ENCODE measurements around the gene ADD2. TPM values are rescaled to one million over a fixed set of nuclear protein-coding genes. Genes with fewer than 3 reads are reported as not detected.
"Not testable (repeated sequence)": the region's sequence is repeated elsewhere in the genome, so short reads cannot be mapped to it uniquely, and the experiment has no call there.

ADD2 gene
- total and polyA plus RNA-seq, 7 donors, result 0.09 to 2.6 (median 0.85) TPM

DNA sequence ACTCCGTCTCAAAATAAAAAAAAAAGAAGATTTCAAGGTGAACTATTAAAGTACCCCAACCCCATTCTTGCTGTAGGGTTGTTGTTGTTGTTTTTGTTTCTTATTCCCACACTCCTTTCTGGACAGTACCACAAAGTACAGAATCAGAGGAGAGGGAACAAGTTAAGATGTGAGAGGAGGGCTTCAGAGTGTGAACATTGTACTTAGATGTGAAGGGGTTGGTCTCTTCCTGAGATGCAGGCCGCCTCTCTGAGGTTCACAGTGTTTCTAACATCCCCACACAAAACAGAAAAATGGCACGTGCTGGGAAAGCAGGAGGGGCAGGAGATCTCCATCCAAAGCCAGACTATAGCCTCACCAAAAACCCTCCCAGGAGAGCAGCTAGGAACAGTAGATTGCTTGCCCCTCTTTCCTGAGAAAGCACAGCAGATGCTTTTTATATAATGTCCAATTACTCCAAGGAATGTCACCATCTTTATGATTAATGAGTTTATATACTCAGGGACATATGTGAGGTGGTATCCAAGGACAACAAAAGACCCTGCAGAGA is 22.6 kb downstream of the ADD2 start:
- WGBS, 3 donors, result 50 to 62% (median 59%) methylated on average over 3 of the region's 3 CpGs
- H3K27ac ChIP-seq, result no peak overlapping the region
- no peaks in the 10 kb centered on the region for H3K4me1 ChIP-seq
- ATAC-seq, result no peak
- TF ChIP-seq, protein P1, sequence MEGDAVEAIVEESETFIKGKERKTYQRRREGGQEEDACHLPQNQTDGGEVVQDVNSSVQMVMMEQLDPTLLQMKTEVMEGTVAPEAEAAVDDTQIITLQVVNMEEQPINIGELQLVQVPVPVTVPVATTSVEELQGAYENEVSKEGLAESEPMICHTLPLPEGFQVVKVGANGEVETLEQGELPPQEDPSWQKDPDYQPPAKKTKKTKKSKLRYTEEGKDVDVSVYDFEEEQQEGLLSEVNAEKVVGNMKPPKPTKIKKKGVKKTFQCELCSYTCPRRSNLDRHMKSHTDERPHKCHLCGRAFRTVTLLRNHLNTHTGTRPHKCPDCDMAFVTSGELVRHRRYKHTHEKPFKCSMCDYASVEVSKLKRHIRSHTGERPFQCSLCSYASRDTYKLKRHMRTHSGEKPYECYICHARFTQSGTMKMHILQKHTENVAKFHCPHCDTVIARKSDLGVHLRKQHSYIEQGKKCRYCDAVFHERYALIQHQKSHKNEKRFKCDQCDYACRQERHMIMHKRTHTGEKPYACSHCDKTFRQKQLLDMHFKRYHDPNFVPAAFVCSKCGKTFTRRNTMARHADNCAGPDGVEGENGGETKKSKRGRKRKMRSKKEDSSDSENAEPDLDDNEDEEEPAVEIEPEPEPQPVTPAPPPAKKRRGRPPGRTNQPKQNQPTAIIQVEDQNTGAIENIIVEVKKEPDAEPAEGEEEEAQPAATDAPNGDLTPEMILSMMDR (IDR thresholded peaks at IDR 0.05), result no peak
- DNase-seq, result no peak
- peaks cover 2 to 5% (median 4%) of the 10 kb centered on the region in 3 donors for H3K27me3 ChIP-seq (ENCODE audit: insufficient read depth in 3 of 3, low read length in 2 of 3)
- intact Hi-C loops (cut with DNase I), result no loop called here
- H3K9me3 ChIP-seq, result peaks cover under 1% of the 10 kb centered on the region
- H3K4me3 ChIP-seq, result no peak overlapping the region
- H3K36me3 ChIP-seq (ENCODE audit: insufficient read depth in 1 of 2, low read depth in 1 of 2), result no peaks in the 10 kb centered on the region

DNA sequence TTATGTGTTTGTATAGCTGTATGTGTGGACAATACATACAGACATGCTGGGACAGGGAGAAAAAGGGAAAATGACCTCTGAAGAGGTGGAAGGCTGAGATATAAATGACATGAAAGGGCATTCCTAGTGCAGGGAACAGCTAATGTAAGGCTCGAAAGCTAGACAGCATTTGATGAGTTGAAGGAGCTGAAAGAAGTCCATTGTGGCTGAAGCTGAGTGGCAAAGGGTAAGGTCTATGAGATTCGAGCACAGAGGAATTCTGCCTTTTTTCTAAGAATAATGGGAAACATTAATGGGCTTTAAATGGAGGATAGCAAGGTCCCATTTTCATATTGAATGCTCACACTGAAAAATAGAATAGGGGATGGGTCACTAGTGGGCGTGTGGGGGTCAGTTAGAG is 23.6 kb downstream of the ADD2 start:
- WGBS, 3 donors, result 63 to 74% (median 70%) methylated on average over 3 of the region's 3 CpGs
- H3K36me3 ChIP-seq (ENCODE audit: insufficient read depth in 1 of 2, low read depth in 1 of 2), result no peaks in the 10 kb centered on the region
- H3K27me3 ChIP-seq (ENCODE audit: insufficient read depth in 3 of 3, low read length in 2 of 3), result peaks cover 0 to 4% (median 3%) of the 10 kb centered on the region in 3 donors
- ATAC-seq (no peak), DNase-seq (no peak)
- no peak overlapping the region for H3K27ac ChIP-seq
- TF ChIP-seq, protein P1 (IDR thresholded peaks at IDR 0.05), result no peak
- H3K4me3 ChIP-seq, result no peak overlapping the region
- H3K4me1 ChIP-seq, result no peaks in the 10 kb centered on the region
- H3K9me3 ChIP-seq, result peaks cover 6% of the 10 kb centered on the region
- intact Hi-C loops (cut with DNase I), result no loop called here

DNA sequence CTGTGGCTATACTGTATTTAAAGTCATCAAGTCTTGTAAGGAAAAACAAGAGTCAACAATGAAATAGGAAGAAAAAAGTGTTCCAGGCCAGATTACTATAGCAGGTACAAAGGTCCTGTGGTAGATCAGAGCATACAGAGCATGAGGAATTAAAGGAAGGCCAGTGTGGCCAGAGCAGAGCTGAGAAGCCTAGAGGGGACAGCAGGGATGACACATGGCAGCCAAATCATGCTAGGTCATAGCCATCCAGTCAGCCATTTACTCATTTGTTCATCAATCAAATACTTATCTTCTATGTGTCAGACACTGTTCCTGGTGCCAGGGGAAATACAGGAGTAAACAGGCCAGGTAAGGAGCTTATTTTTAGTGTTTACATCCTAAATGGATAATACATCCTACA is 24.3 kb downstream of the ADD2 start:
- no peaks in the 10 kb centered on the region for H3K36me3 ChIP-seq (ENCODE audit: insufficient read depth in 1 of 2, low read depth in 1 of 2)
- H3K4me1 ChIP-seq, result no peaks in the 10 kb centered on the region
- ATAC-seq (no peak), DNase-seq (no peak)
- H3K27me3 ChIP-seq (ENCODE audit: insufficient read depth in 3 of 3, low read length in 2 of 3), result peaks cover 0 to 3% (median under 1%) of the 10 kb centered on the region in 3 donors
- intact Hi-C loops (cut with DNase I), result no loop called here
- TF ChIP-seq, protein P1 (IDR thresholded peaks at IDR 0.05), result no peak
- H3K9me3 ChIP-seq, result peaks cover 6% of the 10 kb centered on the region
- H3K27ac ChIP-seq, result no peak overlapping the region
- no peak overlapping the region for H3K4me3 ChIP-seq

DNA sequence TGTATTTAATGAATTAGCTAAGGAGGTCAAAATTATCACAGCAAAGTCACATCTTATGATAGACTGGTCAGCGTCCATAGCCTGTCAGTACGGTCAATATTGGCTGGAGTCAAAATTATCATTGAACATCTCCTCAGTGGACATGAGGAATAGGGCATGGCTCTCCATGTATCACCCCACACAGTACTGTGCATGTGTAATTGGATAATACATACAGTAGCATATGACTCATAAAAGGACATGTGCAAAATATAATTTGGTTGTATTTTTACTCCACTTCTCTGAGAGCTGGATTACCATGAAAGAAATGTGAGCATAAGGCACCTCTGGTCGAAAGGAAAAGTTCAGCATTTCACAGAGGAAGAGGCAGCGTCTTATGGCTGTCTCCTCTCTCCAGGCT is 24.9 kb downstream of the ADD2 start:
- intact Hi-C loops (cut with DNase I), result no loop called here
- DNase-seq, result no peak
- Histone ChIP-seq H3K36me3 (ENCODE audit: insufficient read depth in 1 of 2, low read depth in 1 of 2) (no peaks in the 10 kb centered on the region), H3K4me3 (no peak overlapping the region), H3K9me3 (peaks cover 6% of the 10 kb centered on the region), H3K27me3 (ENCODE audit: insufficient read depth in 3 of 3, low read length in 2 of 3) (peaks cover 0 to 3% (median 0%) of the 10 kb centered on the region in 3 donors), H3K27ac (no peak overlapping the region), H3K4me1 (no peaks in the 10 kb centered on the region)
- 74 to 80% (median 80%) methylated on average over 4 of the region's 4 CpGs for WGBS, 3 donors
- no peak for ATAC-seq
- TF ChIP-seq, protein P1 (IDR thresholded peaks at IDR 0.05), result no peak

DNA sequence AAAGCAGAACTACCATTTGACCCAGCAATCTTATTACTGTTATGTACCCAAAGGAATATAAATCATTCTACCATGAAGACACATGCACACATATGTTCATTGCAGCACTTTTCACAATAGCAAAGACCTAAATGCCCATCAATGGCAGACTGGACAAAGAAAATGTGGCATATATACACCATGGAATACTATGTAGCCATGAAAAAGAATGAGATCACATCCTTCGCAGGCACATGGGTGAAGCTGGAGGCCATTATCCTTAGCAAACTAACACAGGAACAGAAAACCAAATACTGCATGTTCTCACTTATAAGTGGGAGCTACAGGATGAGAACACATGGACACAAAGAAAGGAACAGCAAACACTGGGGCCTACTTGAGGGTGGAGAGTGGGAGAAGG is 28.5 kb downstream of the ADD2 start:
- 93 to 96% (median 96%) methylated on average over 1 of the region's 1 CpG for WGBS, 3 donors
- H3K4me3 ChIP-seq; H3K27ac ChIP-seq; DNase-seq; H3K36me3 ChIP-seq (ENCODE audit: insufficient read depth in 1 of 2, low read depth in 1 of 2); intact Hi-C loops (cut with DNase I); H3K4me1 ChIP-seq; H3K27me3 ChIP-seq (ENCODE audit: insufficient read depth in 3 of 3, low read length in 2 of 3); H3K9me3 ChIP-seq; ATAC-seq: not testable (repeated sequence)
